Astrocyte of the spinal cord (primary cell): Measurements from ENCODE around the gene HIPK1.

Experiments used
- DNase-seq: peaks from one replicate; pipeline ENCODE4 v3.0.0; 2011; ENCODE audit warnings: low read depth, low spot score
- H3K4me3 ChIP-seq: 2 replicates; pipeline ENCODE4 v1.5.1; 2011; ENCODE audit warnings: low read depth, mild to moderate bottlenecking, low read length, moderate library complexity
- CTCF ChIP-seq: IDR thresholded peaks from 2 replicates; pipeline ENCODE4 v1.5.1; 2012; ENCODE audit warnings: low read depth, mild to moderate bottlenecking, low read length, inconsistent platforms
- in situ Hi-C: cut with HindIII; loops from 2 replicates; pipeline ENCODE4 v1.10.0; 2017; ENCODE audit warnings: low sequenced_read_pairs

HIPK1 gene

GRCh38 chr1:114026797-114027196 is 97.7 kb downstream of the HIPK1 start:
- in situ Hi-C loops: no loop called here
- TF ChIP-seq CTCF: no peak
- peak; percentile 47 for DNase-seq
- no peak overlapping the region for H3K4me3 ChIP-seq
